H1 (cell line): ENCODE results near the gene ZFYVE19. TPM values are rescaled to one million over a fixed set of nuclear protein-coding genes. Genes with fewer than 3 reads are reported as not detected.

Source experiments
- CTCF ChIA-PET: fragments of 300-600 bp; sonication (Branson Sonifier 250); formaldehyde crosslinking; loops from one replicate; lab custom pipeline; 2021; ENCODE audit not compliant: partially characterized antibody; lab: Charles Lee
- POLR2A ChIA-PET: fragments of 300-600 bp; sonication (Branson Sonifier 250); formaldehyde crosslinking; loops from one replicate; lab custom pipeline; 2021; ENCODE audit warnings: inconsistent platforms; ENCODE audit not compliant: partially characterized antibody; lab: Charles Lee
- DNase-seq, 2 experiments: peaks; one replicate each; pipeline versions ENCODE4 v3.0.0 to v3.0.0-alpha.2; 2010 to 2022; ENCODE audit warnings: low spot score in 2 of 2, low read depth in 1 of 2, mixed read lengths in 1 of 2
- FAIRE-seq: peaks from 2 replicates; lab custom pipeline; 2011; peaks lifted over from hg19 to GRCh38; lab: Jason Lieb, UNC
- H2AFZ ChIP-seq: 2 replicates; pipeline ENCODE4 v1.8.1; 2012; ENCODE audit warnings: low read length, inconsistent platforms
- H2AK5ac ChIP-seq: 2 replicates; pipeline ENCODE4 v1.6.1; 2013; ENCODE audit warnings: low read depth, low read length
- H2BK120ac ChIP-seq: replicated peaks from 2 replicates; pipeline ENCODE3; 2013; ENCODE audit warnings: low read depth, low read length, inconsistent platforms
- H2BK12ac ChIP-seq: 2 replicates; pipeline ENCODE4 v1.6.1; 2013; ENCODE audit warnings: low read depth, low read length
- H2BK15ac ChIP-seq: 2 replicates; pipeline ENCODE4 v1.6.1; 2013; ENCODE audit warnings: low read length
- H2BK20ac ChIP-seq: 2 replicates; pipeline ENCODE4 v1.6.1; 2013; ENCODE audit warnings: low read length
- H2BK5ac ChIP-seq: 2 replicates; pipeline ENCODE4 v1.6.1; 2013; ENCODE audit warnings: low read depth, low read length
- H3K14ac ChIP-seq: 2 replicates; pipeline ENCODE4 v1.6.1; 2013; ENCODE audit warnings: inconsistent platforms; ENCODE audit not compliant: insufficient read length
- H3K18ac ChIP-seq: 2 replicates; pipeline ENCODE4 v1.6.1; 2013; ENCODE audit warnings: low read length; ENCODE audit errors: extremely low read depth
- H3K23ac ChIP-seq: 2 replicates; pipeline ENCODE4 v1.6.1; 2013; ENCODE audit warnings: inconsistent platforms; ENCODE audit not compliant: insufficient read length
- H3K23me2 ChIP-seq: 2 replicates; pipeline ENCODE4 v1.6.1; 2013; ENCODE audit warnings: low read depth, low read length
- H3K27ac ChIP-seq: 2 replicates; pipeline ENCODE4 v1.6.1; 2011; ENCODE audit warnings: low read depth, low read length, inconsistent platforms
- H3K27me3 ChIP-seq, 4 experiments: replicated peaks in 1 of 4; 1 replicate in 1 of 4; 2 replicates in 3 of 4; pipeline versions ENCODE4 v1.6.1 to v1.8.1; 2011 to 2013; ENCODE audit warnings: low read length in 3 of 4, mild to moderate bottlenecking in 3 of 4, inconsistent platforms in 2 of 4, mixed read lengths in 2 of 4, moderate library complexity in 1 of 4; ENCODE audit not compliant: control insufficient read depth in 3 of 4, insufficient read depth in 3 of 4; ENCODE audit errors: extremely low read depth in 1 of 4
- H3K36me3 ChIP-seq, 4 experiments: 2 replicates each; pipeline versions ENCODE4 v1.6.1 to v1.8.1; 2011 to 2013; ENCODE audit warnings: mild to moderate bottlenecking in 4 of 4, low read length in 3 of 4, moderate library complexity in 2 of 4, control low read depth in 1 of 4, inconsistent platforms in 1 of 4; ENCODE audit not compliant: insufficient read depth in 4 of 4, control insufficient read depth in 2 of 4
- H3K4ac ChIP-seq: replicated peaks from 2 replicates; pipeline ENCODE3; 2013; ENCODE audit warnings: low read length, low read depth, mixed read lengths, inconsistent platforms; ENCODE audit not compliant: insufficient read length
- H3K4me1 ChIP-seq, 4 experiments: replicated peaks in 1 of 4; 1 replicate in 1 of 4; 2 replicates in 3 of 4; pipeline versions ENCODE4 v1.6.1 to v1.8.1; 2011 to 2013; ENCODE audit warnings: low read length in 3 of 4, inconsistent platforms in 2 of 4, mixed read lengths in 1 of 4; ENCODE audit not compliant: insufficient read depth in 4 of 4, control insufficient read depth in 3 of 4
- H3K4me2 ChIP-seq, 2 experiments: 2 replicates each; pipeline versions ENCODE4 v1.6.1 to v1.8.1; 2011 to 2013; ENCODE audit warnings: low read depth in 2 of 2, low read length in 2 of 2, control low read depth in 1 of 2, inconsistent platforms in 1 of 2, mild to moderate bottlenecking in 1 of 2; ENCODE audit not compliant: insufficient read depth in 1 of 2
- H3K4me3 ChIP-seq, 4 experiments: fragments of 200-600, 300-600 bp in 1 of 4; sonication (generic), shearing (Covaris generic), sonication (Bioruptor Twin) in 1 of 4; 2 replicates each; pipeline versions ENCODE4 v1.5.1 to v1.8.1; 2011 to 2016; ENCODE audit warnings: low read length in 4 of 4, low read depth in 3 of 4, control low read depth in 2 of 4, inconsistent platforms in 2 of 4, mild to moderate bottlenecking in 2 of 4, mixed read lengths in 1 of 4, moderate library complexity in 1 of 4; ENCODE audit not compliant: insufficient read depth in 2 of 4; ENCODE audit errors: extremely low read depth in 1 of 4
- H3K56ac ChIP-seq: replicated peaks from 2 replicates; pipeline ENCODE3; 2013; ENCODE audit warnings: low read depth, mild to moderate bottlenecking, mixed read lengths, low read length, inconsistent platforms; ENCODE audit not compliant: insufficient read length
- H3K79me1 ChIP-seq: 2 replicates; pipeline ENCODE4 v1.6.1; 2013; ENCODE audit warnings: low read depth, low read length, control low read depth
- H3K79me2 ChIP-seq, 2 experiments: 2 replicates each; pipeline versions ENCODE4 v1.6.1 to v1.8.1; 2012 to 2013; ENCODE audit warnings: low read length in 2 of 2, mild to moderate bottlenecking in 2 of 2, inconsistent platforms in 1 of 2; ENCODE audit not compliant: insufficient read depth in 2 of 2, control insufficient read depth in 1 of 2
- H3K9ac ChIP-seq, 4 experiments: replicated peaks in 1 of 4; 1 replicate in 1 of 4; 2 replicates in 3 of 4; pipeline versions ENCODE4 v1.6.1 to v1.8.1; 2011 to 2013; ENCODE audit warnings: low read depth in 3 of 4, low read length in 3 of 4, control low read depth in 2 of 4, mild to moderate bottlenecking in 2 of 4, moderate library complexity in 2 of 4, inconsistent platforms in 1 of 4; ENCODE audit errors: extremely low read depth in 1 of 4
- H3K9me3 ChIP-seq, 2 experiments: 2 replicates each; pipeline versions ENCODE4 v1.6.1 to v1.8.1; 2012 to 2013; ENCODE audit warnings: mild to moderate bottlenecking in 2 of 2, moderate library complexity in 2 of 2, control low read depth in 1 of 2, inconsistent platforms in 1 of 2, low read depth in 1 of 2, low read length in 1 of 2, mixed read lengths in 1 of 2; ENCODE audit not compliant: insufficient read depth in 2 of 2
- H4K20me1 ChIP-seq, 2 experiments: replicated peaks in 1 of 2; 2 replicates each; pipeline versions ENCODE3 to v1.8.1; 2011 to 2013; ENCODE audit warnings: inconsistent platforms in 2 of 2, low read length in 2 of 2, mild to moderate bottlenecking in 1 of 2; ENCODE audit not compliant: insufficient read depth in 2 of 2, control insufficient read depth in 1 of 2
- H4K5ac ChIP-seq: 2 replicates; pipeline ENCODE4 v1.6.1; 2013; ENCODE audit warnings: low read length, low read depth, mixed read lengths, inconsistent platforms; ENCODE audit not compliant: insufficient read length
- H4K8ac ChIP-seq: 2 replicates; pipeline ENCODE4 v1.8.0; 2013; ENCODE audit warnings: mild to moderate bottlenecking, moderate library complexity, low read length, inconsistent platforms; ENCODE audit not compliant: insufficient read depth; ENCODE audit errors: extremely low read depth
- H4K91ac ChIP-seq: replicated peaks from 2 replicates; pipeline ENCODE3; 2013; ENCODE audit warnings: low read length, mixed read lengths, inconsistent platforms; ENCODE audit not compliant: insufficient read length
- ASH2L ChIP-seq: fragments of 200-600, 300-600 bp; sonication (generic); IDR thresholded peaks from one replicate; pipeline ENCODE4 v1.7.1; 2017; ENCODE audit warnings: low read length
- BACH1 ChIP-seq: IDR thresholded peaks from 2 replicates; pipeline ENCODE4 v1.6.1; 2012; ENCODE audit warnings: low read length, improper control_type of control experiment
- CTCF ChIP-seq, 3 experiments: IDR thresholded peaks; 1 replicate in 2 of 3; 2 replicates in 1 of 3; pipeline versions ENCODE4 v1.5.1 to v1.6.1; 2011; ENCODE audit warnings: low read length in 3 of 3, mild to moderate bottlenecking in 3 of 3, inconsistent platforms in 2 of 3, low read depth in 1 of 3, moderate library complexity in 1 of 3; ENCODE audit not compliant: insufficient read depth in 1 of 3; ENCODE audit errors: control extremely low read depth in 1 of 3
- HDAC6 ChIP-seq: IDR thresholded peaks from one replicate; pipeline ENCODE4 v1.7.1; 2012; ENCODE audit warnings: low read depth, mild to moderate bottlenecking, inconsistent platforms, low read length, moderate library complexity
- KDM4A ChIP-seq: IDR thresholded peaks from one replicate; pipeline ENCODE4 v1.7.1; 2012; ENCODE audit warnings: low read depth, mild to moderate bottlenecking, moderate library complexity, low read length, inconsistent platforms; ENCODE audit not compliant: severe bottlenecking
- PHF8 ChIP-seq: fragments of 200-600 bp; sonication (generic); conservative IDR thresholded peaks from 2 replicates; pipeline ENCODE4 v1.7.1; 2012; ENCODE audit warnings: low read depth, mild to moderate bottlenecking, inconsistent platforms, low read length, moderate library complexity
- SUZ12 ChIP-seq: fragments of 200-600 bp; sonication (generic); IDR thresholded peaks from 2 replicates; pipeline ENCODE4 v1.6.1; 2012; ENCODE audit warnings: mild to moderate bottlenecking, inconsistent platforms, low read length, moderate library complexity, mixed read lengths
- TCF12 ChIP-seq: IDR thresholded peaks from 2 replicates; pipeline ENCODE4 v1.6.1; 2011; ENCODE audit warnings: low read depth, mild to moderate bottlenecking, low read length
- WGBS, 2 experiments: shearing (Covaris generic) in 1 of 2; methylation state at CpG; one replicate each; pipeline versions ENCODE4 v1.1.6 to v1.1.7; 2013 to 2015; ENCODE audit warnings: low lambda C conversion rate in 2 of 2, mixed read lengths in 2 of 2, inconsistent platforms in 1 of 2, low coverage in 1 of 2, missing lambda C conversion rate in 1 of 2; ENCODE audit not compliant: insufficient replicate concordance in 2 of 2, insufficient coverage in 1 of 2, insufficient read length in 1 of 2; ENCODE audit errors: extremely low coverage in 1 of 2, missing lambda C conversion rate in 1 of 2; 5-methylcytosine and 5-hydroxymethylcytosine counted together
- polyA plus RNA-seq, 7 experiments: library from polyadenylated mRNA; depleted of rRNA in 3 of 7; stranded (reverse) in 5 of 7; unstranded in 2 of 7; fragments of >200 nt in 5 of 7; fragments of 200-250 nt in 2 of 7; gene quantifications; 1 replicate in 5 of 7; 2 replicates in 1 of 7; 4 replicates in 1 of 7; pipeline versions ENCODE4 v1.2.1 to v1.2.3, GENCODE V29; 2011 to 2013; ENCODE audit warnings: missing spikeins in 2 of 7, mixed read lengths in 2 of 7
- total RNA-seq: library from RNA; stranded (reverse); fragmentation: NEBNext Ultra II Directional; extraction: Animal tissue kit (Norgen Biotek cat#: 25700); gene quantifications from 2 replicates; pipeline ENCODE4 v1.2.1, GENCODE V29; 2021

ZFYVE19 gene
- total and polyA plus RNA-seq, 2 of the 8 experiments (the other 6 are each of a cell fraction or from before 2014, with no cell fraction given): 11.2 to 21.8 TPM

GRCh38 chr15:40763801-40764628 is 42.9 kb upstream of the ZFYVE19 start, which contains the start of gene GCHFR:
Gene GCHFR, plus strand, starts transcription at chr15:40764068. Its CDS starts 113 bp downstream, at chr15:40764181.
- Histone ChIP-seq H3K4ac (no peak within 1 kb of the TSS), H4K8ac (peak within 1 kb of the TSS; percentile 60), H3K9me3 (no peaks in the 10 kb centered on the region), H3K14ac (no peak within 1 kb of the TSS), H4K20me1 (peaks cover 0 to 2% of the 10 kb centered on the region in 2 experiments), H3K56ac (peak within 1 kb of the TSS; percentile 70), H2AK5ac (no peak within 1 kb of the TSS), H3K27me3 (peaks cover 0 to 7% (median 3%) of the 10 kb centered on the region in 4 experiments; a peak in 5 of 7 replicates), H3K9ac (peak within 1 kb of the TSS in 3 of 4 experiments; percentile 26 to 45 (median 42); a peak in 3 of 7 replicates), H3K36me3 (no peaks in the 10 kb centered on the region), H3K4me2 (peak within 1 kb of the TSS; percentile 65 to 92), H2BK5ac (peak within 1 kb of the TSS; percentile 10; the same call in 1 of the 2 replicates), H2BK20ac (no peak within 1 kb of the TSS), H3K23ac (no peak within 1 kb of the TSS), H2BK120ac (no peak within 1 kb of the TSS), H3K79me1 (no peaks in the 10 kb centered on the region), H3K18ac (peak within 1 kb of the TSS; percentile 60), H3K4me1 (peaks cover 6 to 30% (median 19%) of the 10 kb centered on the region in 4 experiments), H4K5ac (no peak within 1 kb of the TSS), H3K79me2 (no peaks in the 10 kb centered on the region), H3K23me2 (peaks cover 14% of the 10 kb centered on the region; the same call in 1 of the 2 replicates), H3K4me3 (peak within 1 kb of the TSS; percentile 44 to 81 (median 74)), H2BK12ac (0 out of 2 replicates have a peak within 1 kb of the TSS, but pooled peaks have one; percentile 60), H4K91ac (peak within 1 kb of the TSS; percentile 80), H2AFZ (0 out of 2 replicates have a peak within 1 kb of the TSS, but pooled peaks have one; percentile 56), H2BK15ac (peak within 1 kb of the TSS; percentile 46; the same call in 1 of the 2 replicates), H3K27ac (no peak within 1 kb of the TSS)
- WGBS, 2 experiments: 3% methylated on average over 52 of the region's 75 CpGs; no CpG with 5 or more reads in 1 of the 2 experiments
- ChIA-PET POLR2A (interaction anchor here (0.6 to 3.0 kb wide), 21 partner anchors 7 to 526 kb away, joined by 3 to 11 read pairs (median 5); partner anchors contain the start of genes CHAC1, RAD51, SPINT1 and VPS18), CTCF (interaction anchor here (0.7 to 15.3 kb wide), 10 partner anchors 18 to 140 kb away, joined by 3 to 184 read pairs (median 4); no protein-coding TSS in a partner anchor)
- FAIRE-seq: no peak
- peak in 1 of 2 experiments; percentile 86 for DNase-seq
- TF ChIP-seq KDM4A (peak; percentile 91), CTCF (IDR thresholded peaks at IDR 0.05; ENCODE audit: control extremely low read depth in 1 of 3, insufficient read depth in 1 of 3, low read depth in 1 of 3, low read length in 3 of 3) (peak; percentile 26 to 30 (median 29)), ASH2L (peak; percentile 55), PHF8 (peak; percentile 58; the same call in 1 of the 2 replicates), HDAC6 (no peak), TCF12 (no peak), SUZ12 (0 out of 2 replicates have a peak, but pooled peaks have one; percentile 24), BACH1 (no peak)
